Activated CD4-positive, alpha-beta memory T cell treated with anti-CD3 and anti-CD28 coated beads for 36 hours (primary cell): ENCODE results near the gene PIF1. TPM values are rescaled to one million over a fixed set of nuclear protein-coding genes. Genes with fewer than 3 reads are reported as not detected.
A peak's percentile ranks its signal among the peaks of the same experiment; 100 is the strongest.

Source experiments
- CTCF ChIA-PET: fragments of 350-600 bp; sonication (Branson Sonifier 250); formaldehyde crosslinking; loops from one replicate; lab custom pipeline; 2021; ENCODE audit warnings: antibody characterized with exemption, inconsistent platforms; lab: Charles Lee
- POLR2A ChIA-PET: fragments of 350-600 bp; sonication (Branson Sonifier 250); formaldehyde crosslinking; loops from one replicate; lab custom pipeline; 2021; ENCODE audit warnings: antibody characterized with exemption; lab: Charles Lee
- DNase-seq: peaks from one replicate; pipeline ENCODE4 v3.0.0-alpha.2; 2020
- H3K27ac Mint-ChIP-seq: one replicate; pipeline ENCODE4 v1.8.0; 2021; ENCODE audit warnings: mixed read lengths
- H3K27me3 Mint-ChIP-seq: one replicate; pipeline ENCODE4 v1.8.0; 2021; ENCODE audit warnings: mixed read lengths
- H3K36me3 Mint-ChIP-seq: one replicate; pipeline ENCODE4 v1.8.0; 2021; ENCODE audit warnings: mixed read lengths
- H3K4me1 Mint-ChIP-seq: one replicate; pipeline ENCODE4 v1.8.0; 2021; ENCODE audit warnings: low read depth, mixed read lengths
- H3K4me3 Mint-ChIP-seq: one replicate; pipeline ENCODE4 v1.8.0; 2021; ENCODE audit warnings: mild to moderate bottlenecking, mixed read lengths
- H3K9me3 Mint-ChIP-seq: one replicate; pipeline ENCODE4 v1.8.0; 2021; ENCODE audit warnings: mixed read lengths
- intact Hi-C: fragments of 100-400 bp; cut with micrococcal nuclease; formaldehyde crosslinking; loops from one replicate; pipeline ENCODE4 v1.15.1; 2023
- total RNA-seq, 2 experiments: library from RNA; stranded (reverse); gene quantifications; one replicate each; pipeline ENCODE4 v1.2.3, GENCODE V29; 2021

The PIF1 gene, protein sequence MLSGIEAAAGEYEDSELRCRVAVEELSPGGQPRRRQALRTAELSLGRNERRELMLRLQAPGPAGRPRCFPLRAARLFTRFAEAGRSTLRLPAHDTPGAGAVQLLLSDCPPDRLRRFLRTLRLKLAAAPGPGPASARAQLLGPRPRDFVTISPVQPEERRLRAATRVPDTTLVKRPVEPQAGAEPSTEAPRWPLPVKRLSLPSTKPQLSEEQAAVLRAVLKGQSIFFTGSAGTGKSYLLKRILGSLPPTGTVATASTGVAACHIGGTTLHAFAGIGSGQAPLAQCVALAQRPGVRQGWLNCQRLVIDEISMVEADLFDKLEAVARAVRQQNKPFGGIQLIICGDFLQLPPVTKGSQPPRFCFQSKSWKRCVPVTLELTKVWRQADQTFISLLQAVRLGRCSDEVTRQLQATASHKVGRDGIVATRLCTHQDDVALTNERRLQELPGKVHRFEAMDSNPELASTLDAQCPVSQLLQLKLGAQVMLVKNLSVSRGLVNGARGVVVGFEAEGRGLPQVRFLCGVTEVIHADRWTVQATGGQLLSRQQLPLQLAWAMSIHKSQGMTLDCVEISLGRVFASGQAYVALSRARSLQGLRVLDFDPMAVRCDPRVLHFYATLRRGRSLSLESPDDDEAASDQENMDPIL
- 10 to 100 TPM; 23.6 to 30.2 TPM for total RNA-seq

DNA sequence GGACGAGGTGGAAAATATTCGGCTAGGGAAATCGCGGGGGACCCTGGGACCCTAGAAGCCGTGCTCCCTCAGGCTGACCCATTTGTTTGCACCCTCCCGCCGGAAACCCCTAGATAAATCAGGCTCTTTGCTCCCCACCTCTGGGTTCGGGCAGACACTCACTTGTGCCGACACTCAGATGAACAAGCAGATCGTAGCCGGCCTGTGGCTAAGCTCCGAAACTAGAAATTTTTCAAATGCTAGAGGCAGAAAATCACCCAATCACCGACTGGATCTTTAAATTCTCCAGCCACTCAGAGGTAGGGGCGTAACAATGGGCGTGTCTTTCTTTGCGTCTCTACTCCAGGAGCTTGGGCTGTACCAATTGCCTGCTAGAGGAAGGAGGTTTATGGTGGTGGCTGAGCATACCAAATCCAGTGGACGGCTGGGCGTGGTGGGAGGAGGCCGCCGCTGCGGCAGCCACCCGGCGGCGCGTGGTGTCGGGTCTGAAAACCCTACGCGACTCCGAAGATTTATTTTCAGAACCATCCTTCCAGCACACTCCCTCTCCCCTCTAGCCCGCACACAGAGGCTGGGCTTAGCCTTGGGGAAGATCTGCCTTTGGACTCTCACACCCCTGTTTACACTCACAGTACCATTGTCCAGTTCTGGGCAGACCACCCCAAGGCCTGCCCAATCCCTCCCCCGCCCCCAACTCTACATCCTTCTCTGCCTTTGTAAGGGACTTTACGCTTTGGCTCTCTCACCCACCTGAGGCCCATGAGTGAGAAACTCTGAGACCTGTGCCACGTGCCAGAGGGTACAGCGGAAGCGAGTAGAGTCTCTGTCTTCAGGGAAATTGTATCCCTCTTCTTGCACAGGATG, at the start of gene PIF1:
Gene PIF1 (minus strand): TSS at position 217 of the 864 bp plus-strand sequence. CDS start 1,312 bp downstream, outside the sequence.
- intact Hi-C loops: loop anchor here (1.0 to 2.0 kb wide), 4 partner anchors 10 to 77 kb away; partner anchors contain the start of gene PLEKHO2
- Mint-ChIP-seq H3K4me1 (peaks cover 24% of the 10 kb centered on the region), H3K36me3 (peaks cover 1% of the 10 kb centered on the region), H3K9me3 (no peaks in the 10 kb centered on the region), H3K27me3 (peaks cover 4% of the 10 kb centered on the region), H3K4me3 (peak within 1 kb of the TSS; percentile 82), H3K27ac (peak within 1 kb of the TSS; percentile 56)
- POLR2A ChIA-PET: interaction anchor here (1.0 to 1.7 kb wide), 3 partner anchors 10 to 69 kb away, joined by 5 to 8 read pairs (median 6); no protein-coding TSS in a partner anchor
- CTCF ChIA-PET: interaction anchor here (0.7 to 2.4 kb wide), 5 partner anchors 10 to 140 kb away, joined by 3 to 24 read pairs (median 4); no protein-coding TSS in a partner anchor
- peak; percentile 93 for DNase-seq

DNA sequence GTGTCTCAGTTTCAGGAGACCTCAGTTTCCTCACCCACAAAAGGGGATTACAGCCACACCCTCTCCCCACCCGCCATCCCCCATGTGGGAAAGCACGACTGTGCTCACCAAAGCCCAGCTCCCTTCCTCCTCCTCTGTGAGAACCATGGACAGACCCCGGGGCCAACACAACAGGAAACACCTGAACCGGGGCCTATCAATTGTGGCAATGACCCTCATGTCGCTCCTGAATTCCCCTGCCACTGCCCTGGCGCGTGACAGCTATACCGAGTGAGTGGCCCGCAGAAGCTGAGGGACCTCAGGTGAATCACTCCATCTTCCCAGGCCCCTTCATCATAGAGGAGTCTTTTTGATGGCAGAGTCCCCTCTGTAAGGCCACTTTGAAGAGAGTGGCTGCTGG, 44.9 kb upstream of the PIF1 start:
- no peaks in the 10 kb centered on the region for H3K9me3 Mint-ChIP-seq
- peaks cover 6% of the 10 kb centered on the region for H3K36me3 Mint-ChIP-seq
- CTCF ChIA-PET: no interaction called here
- DNase-seq: no peak
- no peak overlapping the region for H3K4me3 Mint-ChIP-seq
- intact Hi-C loops: no loop called here
- no peaks in the 10 kb centered on the region for H3K27me3 Mint-ChIP-seq
- no peak overlapping the region for H3K27ac Mint-ChIP-seq
- POLR2A ChIA-PET: no interaction called here
- peaks cover 16% of the 10 kb centered on the region for H3K4me1 Mint-ChIP-seq

DNA sequence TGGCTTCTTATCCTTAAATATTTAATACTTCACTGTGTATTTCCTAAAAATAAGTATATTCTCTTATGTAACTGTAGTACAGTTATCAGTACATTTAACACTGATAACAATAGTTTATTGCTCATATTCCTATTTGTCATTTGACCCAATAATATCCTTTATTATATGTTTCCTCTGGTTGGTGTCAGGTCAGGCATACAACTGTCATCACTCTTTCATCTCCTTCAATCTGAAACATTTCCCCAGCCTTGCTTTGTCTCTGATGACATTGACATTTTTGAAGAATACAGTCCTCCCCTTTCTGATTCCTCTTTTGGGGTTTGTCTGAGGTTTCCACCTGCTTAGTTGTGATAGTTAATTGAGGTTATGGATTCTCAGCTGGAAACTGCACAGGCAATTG, 44.1 kb upstream of the PIF1 start:
- Mint-ChIP-seq H3K36me3 (peaks cover 6% of the 10 kb centered on the region), H3K9me3 (no peaks in the 10 kb centered on the region), H3K27me3 (no peaks in the 10 kb centered on the region), H3K4me3 (no peak overlapping the region), H3K27ac (peak overlapping the region; percentile 54), H3K4me1 (peaks cover 13% of the 10 kb centered on the region)
- POLR2A ChIA-PET: no interaction called here
- CTCF ChIA-PET: no interaction called here
- intact Hi-C loops: no loop called here
- DNase-seq: no peak

DNA sequence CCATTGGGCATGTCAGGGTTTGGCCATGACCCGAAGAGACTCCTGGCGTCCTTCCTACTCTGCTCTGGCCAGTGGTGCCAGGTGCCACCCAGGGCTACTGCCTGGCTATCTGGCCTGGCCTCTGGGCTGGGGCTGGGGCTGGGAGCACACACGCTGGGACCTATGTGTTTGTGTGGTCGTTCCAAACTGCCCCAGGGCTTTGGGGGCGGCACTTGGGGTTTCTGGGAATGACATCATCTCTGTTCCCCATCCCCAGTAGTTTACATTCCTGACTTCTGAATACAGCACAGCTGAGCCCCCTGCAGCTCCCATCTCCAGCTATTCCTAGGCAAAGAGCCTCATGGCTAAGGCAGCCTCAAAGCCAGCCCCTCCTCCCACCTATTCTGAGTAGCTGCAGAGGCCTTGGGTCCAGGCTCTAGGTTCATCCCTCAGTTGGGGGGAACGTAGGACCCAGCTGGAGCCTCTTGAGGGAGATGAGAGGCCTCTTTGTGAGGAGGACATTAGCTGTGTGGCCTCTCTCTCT, 40.6 kb upstream of the PIF1 start:
- no peak for DNase-seq
- H3K4me1 Mint-ChIP-seq: peaks cover 6% of the 10 kb centered on the region
- intact Hi-C loops: no loop called here
- ChIA-PET POLR2A (interaction anchor here (1.0 kb wide), 1 partner anchor 9 kb away, joined by 3 read pairs; no protein-coding TSS in a partner anchor), CTCF (interaction anchor here (1.6 kb wide), 1 partner anchor 17 kb away, joined by 3 read pairs; no protein-coding TSS in a partner anchor)
- H3K9me3 Mint-ChIP-seq: no peaks in the 10 kb centered on the region
- no peak overlapping the region for H3K4me3 Mint-ChIP-seq
- H3K36me3 Mint-ChIP-seq: peaks cover 18% of the 10 kb centered on the region
- H3K27ac Mint-ChIP-seq: no peak overlapping the region
- H3K27me3 Mint-ChIP-seq: no peaks in the 10 kb centered on the region

DNA sequence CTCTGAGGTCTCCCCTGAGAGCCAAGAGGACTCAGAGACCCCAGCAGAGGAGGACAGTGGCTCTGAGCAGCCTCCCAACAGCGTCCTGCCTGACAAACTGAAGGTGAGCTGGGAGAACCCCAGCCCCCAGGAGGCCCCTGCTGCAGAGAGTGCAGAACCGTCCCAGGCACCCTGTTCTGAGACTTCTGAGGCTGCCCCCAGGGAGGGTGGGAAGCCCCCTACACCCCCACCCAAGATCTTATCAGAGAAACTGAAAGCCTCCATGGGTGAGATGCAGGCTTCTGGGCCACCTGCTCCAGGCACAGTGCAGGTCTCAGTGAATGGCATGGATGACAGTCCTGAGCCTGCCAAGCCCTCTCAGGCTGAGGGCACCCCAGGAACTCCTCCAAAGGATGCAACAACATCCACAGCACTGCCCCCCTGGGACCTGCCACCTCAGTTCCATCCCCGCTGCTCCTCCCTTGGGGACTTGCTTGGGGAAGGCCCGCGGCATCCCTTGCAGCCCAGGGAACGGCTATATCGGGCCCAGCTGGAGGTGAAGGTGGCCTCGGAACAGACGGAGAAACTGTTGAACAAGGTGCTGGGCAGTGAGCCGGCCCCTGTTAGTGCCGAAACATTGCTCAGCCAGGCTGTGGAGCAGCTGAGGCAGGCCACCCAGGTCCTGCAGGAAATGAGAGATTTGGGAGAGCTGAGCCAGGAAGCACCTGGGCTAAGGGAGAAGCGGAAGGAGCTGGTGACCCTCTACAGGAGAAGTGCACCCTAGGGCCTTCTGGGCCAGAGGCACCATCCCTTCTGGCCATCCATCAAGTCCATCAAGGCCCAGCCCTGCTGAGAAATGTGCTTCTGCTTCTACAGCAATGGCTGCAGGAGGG, 39.9 kb upstream of the PIF1 start:
- no peaks in the 10 kb centered on the region for H3K27me3 Mint-ChIP-seq
- H3K27ac Mint-ChIP-seq: no peak overlapping the region
- H3K9me3 Mint-ChIP-seq: no peaks in the 10 kb centered on the region
- no peak for DNase-seq
- peaks cover 18% of the 10 kb centered on the region for H3K36me3 Mint-ChIP-seq
- intact Hi-C loops: no loop called here
- POLR2A ChIA-PET: interaction anchor here (1.0 to 1.2 kb wide), 2 partner anchors 8 to 18 kb away, joined by 3 read pairs; no protein-coding TSS in a partner anchor
- CTCF ChIA-PET: interaction anchor here (0.7 to 1.6 kb wide), 2 partner anchors 17 to 56 kb away, joined by 3 read pairs; no protein-coding TSS in a partner anchor
- H3K4me1 Mint-ChIP-seq: peaks cover 6% of the 10 kb centered on the region
- H3K4me3 Mint-ChIP-seq: no peak overlapping the region

DNA sequence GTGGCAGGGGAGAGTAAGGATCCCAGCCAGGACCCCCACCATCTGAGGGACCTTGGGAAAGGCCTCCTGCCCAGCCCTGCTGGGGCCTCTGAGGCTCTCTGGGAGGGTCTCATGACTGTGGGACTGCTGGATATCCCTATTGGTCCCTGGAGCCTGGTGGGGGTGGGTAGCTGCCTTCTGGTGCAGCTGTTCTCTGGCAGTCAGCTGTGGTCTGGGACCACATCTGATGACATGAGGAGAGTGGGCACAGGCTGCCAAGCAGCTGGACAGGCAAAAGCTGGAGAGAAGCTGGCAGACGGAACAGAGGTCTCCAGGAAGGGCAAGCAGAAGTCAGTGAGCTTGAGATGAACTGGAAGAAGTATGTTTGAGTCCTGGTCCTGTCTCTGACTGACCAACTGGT, 38.6 kb upstream of the PIF1 start:
- intact Hi-C loops: no loop called here
- no peak for DNase-seq
- Mint-ChIP-seq H3K4me1 (no peaks in the 10 kb centered on the region), H3K36me3 (peaks cover 12% of the 10 kb centered on the region), H3K4me3 (no peak overlapping the region), H3K27ac (no peak overlapping the region), H3K9me3 (no peaks in the 10 kb centered on the region), H3K27me3 (no peaks in the 10 kb centered on the region)
- ChIA-PET POLR2A (interaction anchor here (1.2 kb wide), 1 partner anchor 19 kb away, joined by 3 read pairs; no protein-coding TSS in a partner anchor), CTCF (interaction anchor here (0.8 kb wide), 1 partner anchor 41 kb away, joined by 4 read pairs; no protein-coding TSS in a partner anchor)

DNA sequence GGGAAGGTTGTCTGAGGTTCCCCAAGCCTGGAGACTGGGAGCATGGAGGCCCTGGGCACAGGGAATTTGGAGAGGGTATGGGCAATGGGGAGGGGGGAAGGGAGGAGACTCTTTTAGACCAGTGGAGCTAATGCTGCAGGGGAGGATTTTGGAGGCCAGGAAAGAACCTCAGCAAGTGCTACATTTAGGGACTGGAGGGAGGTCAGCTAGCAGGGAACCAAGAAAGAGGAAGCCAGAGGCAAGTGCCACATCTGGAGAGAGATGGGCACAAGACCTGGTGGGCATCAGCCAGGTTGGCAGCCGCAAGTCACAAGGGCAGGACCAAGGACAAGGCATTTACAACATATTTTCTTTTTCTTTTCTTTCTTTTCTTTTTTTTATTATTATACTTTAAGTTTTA, 37.0 kb upstream of the PIF1 start:
- no peaks in the 10 kb centered on the region for H3K27me3 Mint-ChIP-seq
- ChIA-PET POLR2A (no interaction called here), CTCF (interaction anchor here (0.5 to 2.2 kb wide), 2 partner anchors 27 to 95 kb away, joined by 3 to 5 read pairs; no protein-coding TSS in a partner anchor)
- H3K9me3 Mint-ChIP-seq: no peaks in the 10 kb centered on the region
- H3K4me3 Mint-ChIP-seq: no peak overlapping the region
- H3K36me3 Mint-ChIP-seq: peaks cover 15% of the 10 kb centered on the region
- no peak for DNase-seq
- H3K27ac Mint-ChIP-seq: no peak overlapping the region
- intact Hi-C loops: no loop called here
- H3K4me1 Mint-ChIP-seq: peaks cover 13% of the 10 kb centered on the region

DNA sequence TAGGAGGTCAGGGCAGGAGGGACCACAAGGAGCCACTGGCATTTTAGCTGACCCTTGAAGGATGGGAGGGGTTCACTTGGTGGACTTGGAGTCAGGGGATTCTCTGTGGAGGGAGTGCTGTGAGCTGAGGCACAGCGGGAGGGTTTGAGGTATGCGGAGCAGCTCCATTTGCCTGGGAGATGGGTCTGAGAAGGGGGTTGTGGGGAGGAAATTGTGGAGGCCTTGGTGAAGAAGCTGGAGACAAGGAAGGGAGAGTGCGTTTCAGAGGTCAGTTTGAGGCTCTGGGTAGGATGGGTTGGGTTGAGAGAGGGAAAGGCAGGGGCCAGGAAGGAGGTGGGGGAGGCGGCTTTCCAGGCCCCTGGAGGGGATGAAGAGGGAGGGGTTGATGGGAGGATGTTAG, 36.5 kb upstream of the PIF1 start:
- H3K27me3 Mint-ChIP-seq: no peaks in the 10 kb centered on the region

DNA sequence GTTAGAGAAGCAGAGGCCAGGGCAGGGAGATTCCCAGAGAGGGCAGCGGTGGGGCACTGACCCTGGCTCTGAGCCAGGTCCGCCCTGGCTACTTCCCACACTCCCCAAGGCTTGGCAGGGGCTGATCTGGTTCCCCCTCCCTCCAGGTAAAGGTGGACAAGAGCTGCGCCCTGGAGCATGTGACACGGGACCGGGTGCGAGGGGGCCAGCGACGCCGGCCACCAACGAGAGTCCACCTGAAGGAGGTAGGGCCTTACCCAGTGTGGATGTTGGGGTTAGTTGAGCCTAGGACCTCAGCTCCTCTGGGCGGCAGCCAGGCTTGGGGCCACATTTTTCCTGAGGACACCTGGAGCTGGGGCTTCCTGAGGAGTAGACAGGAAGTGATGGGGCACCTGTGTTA, 35.9 kb upstream of the PIF1 start:
- Mint-ChIP-seq H3K4me3 (no peak overlapping the region), H3K4me1 (peaks cover 22% of the 10 kb centered on the region), H3K27me3 (no peaks in the 10 kb centered on the region), H3K9me3 (no peaks in the 10 kb centered on the region), H3K36me3 (peaks cover 16% of the 10 kb centered on the region), H3K27ac (no peak overlapping the region)
- POLR2A ChIA-PET: no interaction called here
- intact Hi-C loops: no loop called here
- no peak for DNase-seq
- CTCF ChIA-PET: interaction anchor here (0.8 to 2.2 kb wide), 3 partner anchors 26 to 50 kb away, joined by 3 to 5 read pairs (median 3); no protein-coding TSS in a partner anchor

More for the DNA sequence above, 36.5 kb upstream of the PIF1 start:
- CTCF ChIA-PET: interaction anchor here (0.8 to 2.2 kb wide), 3 partner anchors 27 to 51 kb away, joined by 3 to 5 read pairs (median 3); no protein-coding TSS in a partner anchor
- POLR2A ChIA-PET: no interaction called here
- Mint-ChIP-seq H3K4me3 (no peak overlapping the region), H3K36me3 (peaks cover 15% of the 10 kb centered on the region), H3K27ac (no peak overlapping the region), H3K4me1 (peaks cover 18% of the 10 kb centered on the region), H3K9me3 (no peaks in the 10 kb centered on the region)
- intact Hi-C loops: no loop called here
- DNase-seq: no peak

DNA sequence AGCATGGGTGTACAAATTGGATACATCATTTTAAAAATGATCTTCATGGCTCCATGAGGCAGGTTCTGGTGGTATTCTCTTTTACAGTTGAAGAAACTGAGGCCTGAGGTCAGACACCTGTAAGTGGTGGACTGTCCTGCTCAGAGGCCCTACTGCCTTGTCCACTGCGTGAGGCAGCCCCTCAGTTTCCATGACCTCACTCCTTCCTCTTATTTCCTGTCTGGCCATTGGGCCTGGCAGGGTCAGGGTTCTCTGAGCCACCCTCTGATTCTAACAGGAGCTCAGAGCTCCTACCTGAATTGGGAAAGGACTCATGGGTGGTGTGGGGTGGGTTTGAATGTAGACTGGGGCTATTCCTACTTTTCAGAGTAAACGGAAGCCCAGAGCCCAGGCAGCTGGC, 33.8 kb upstream of the PIF1 start:
- POLR2A ChIA-PET: no interaction called here
- intact Hi-C loops: no loop called here
- H3K4me3 Mint-ChIP-seq: no peak overlapping the region
- CTCF ChIA-PET: no interaction called here
- no peaks in the 10 kb centered on the region for H3K27me3 Mint-ChIP-seq
- peaks cover 29% of the 10 kb centered on the region for H3K36me3 Mint-ChIP-seq
- peaks cover 37% of the 10 kb centered on the region for H3K4me1 Mint-ChIP-seq
- H3K27ac Mint-ChIP-seq: no peak overlapping the region
- H3K9me3 Mint-ChIP-seq: no peaks in the 10 kb centered on the region
- no peak for DNase-seq
